ENCODE measurements around the gene PARP6. TPM values are rescaled to one million over a fixed set of nuclear protein-coding genes. Genes with fewer than 3 reads are reported as not detected.

Gene PARP6
- total RNA-seq, 1 donor from 2014 or later, result 72.4 TPM

GRCh38 chr15:72315706-72316370 lies 43.5 kb upstream of the PARP6 start:
- H3K9me3 Mint-ChIP-seq (ENCODE audit: low read depth), result no peaks in the 10 kb centered on the region
- peaks cover 10% of the 10 kb centered on the region for H3K27me3 Mint-ChIP-seq (ENCODE audit: low read depth)
- no peaks in the 10 kb centered on the region for H3K36me3 Mint-ChIP-seq (ENCODE audit: low read depth)
- peaks cover 18% of the 10 kb centered on the region for H3K4me1 Mint-ChIP-seq (ENCODE audit: low read depth)
- H3K4me3 Mint-ChIP-seq (ENCODE audit: unreplicated experiment), result no peak overlapping the region
- DNase-seq (ENCODE audit: low spot score), result no peak
- TF ChIP-seq CTCF (IDR thresholded peaks at IDR 0.05), result no peak
- H3K27ac Mint-ChIP-seq (ENCODE audit: unreplicated experiment), result no peak overlapping the region

GRCh38 chr15:72313881-72314280 lies 41.5 kb upstream of the PARP6 start:
- no peak overlapping the region for H3K4me3 Mint-ChIP-seq (ENCODE audit: unreplicated experiment)
- no peak overlapping the region for H3K27ac Mint-ChIP-seq (ENCODE audit: unreplicated experiment)
- no peaks in the 10 kb centered on the region for H3K9me3 Mint-ChIP-seq (ENCODE audit: low read depth)
- no peak for TF ChIP-seq CTCF (IDR thresholded peaks at IDR 0.05)
- H3K36me3 Mint-ChIP-seq (ENCODE audit: low read depth), result no peaks in the 10 kb centered on the region
- DNase-seq (ENCODE audit: low spot score), result no peak
- H3K27me3 Mint-ChIP-seq (ENCODE audit: low read depth), result peaks cover 8% of the 10 kb centered on the region
- H3K4me1 Mint-ChIP-seq (ENCODE audit: low read depth), result peaks cover 8% of the 10 kb centered on the region

- Mint-ChIP-seq H3K4me1 (ENCODE audit: low read depth) (peaks cover 4% of the 10 kb centered on the region), H3K36me3 (ENCODE audit: low read depth) (no peaks in the 10 kb centered on the region), H3K4me3 (ENCODE audit: unreplicated experiment) (no peak overlapping the region), H3K27ac (ENCODE audit: unreplicated experiment) (no peak overlapping the region), H3K9me3 (ENCODE audit: low read depth) (no peaks in the 10 kb centered on the region), H3K27me3 (ENCODE audit: low read depth) (peaks cover 4% of the 10 kb centered on the region)
- no peak for DNase-seq (ENCODE audit: low spot score)
- no peak for TF ChIP-seq CTCF (IDR thresholded peaks at IDR 0.05)
These were observed 41.1 kb upstream of the PARP6 start for GRCh38 chr15:72313448-72313840.

GRCh38 chr15:72312605-72313447 lies 40.5 kb upstream of the PARP6 start:
- Mint-ChIP-seq H3K9me3 (ENCODE audit: low read depth) (no peaks in the 10 kb centered on the region), H3K4me1 (ENCODE audit: low read depth) (peaks cover 4% of the 10 kb centered on the region), H3K36me3 (ENCODE audit: low read depth) (no peaks in the 10 kb centered on the region), H3K4me3 (ENCODE audit: unreplicated experiment) (no peak overlapping the region), H3K27ac (ENCODE audit: unreplicated experiment) (no peak overlapping the region), H3K27me3 (ENCODE audit: low read depth) (peaks cover 2% of the 10 kb centered on the region)
- no peak for DNase-seq (ENCODE audit: low spot score)
- peak; percentile 85 for TF ChIP-seq CTCF (IDR thresholded peaks at IDR 0.05)

GRCh38 chr15:72307026-72307425 lies 34.7 kb upstream of the PARP6 start:
- Mint-ChIP-seq H3K27me3 (ENCODE audit: low read depth) (peaks cover 2% of the 10 kb centered on the region), H3K27ac (ENCODE audit: unreplicated experiment) (no peak overlapping the region), H3K4me3 (ENCODE audit: unreplicated experiment) (no peak overlapping the region), H3K36me3 (ENCODE audit: low read depth) (peaks cover 2% of the 10 kb centered on the region), H3K4me1 (ENCODE audit: low read depth) (peaks cover 11% of the 10 kb centered on the region), H3K9me3 (ENCODE audit: low read depth) (no peaks in the 10 kb centered on the region)
- no peak for DNase-seq (ENCODE audit: low spot score)
- no peak for TF ChIP-seq CTCF (IDR thresholded peaks at IDR 0.05)
